NT2/D1 (cell line): ENCODE measurements around the gene ULBP1.
"Not testable (repeated sequence)": the region's sequence is repeated elsewhere in the genome, so short reads cannot be mapped to it uniquely, and the experiment has no call there.

ENCODE experiments used
- DNase-seq: peaks from one replicate; pipeline ENCODE4 v3.0.0-alpha.2; 2011; ENCODE audit warnings: low read depth, low spot score
- H3K27me3 ChIP-seq: 2 replicates; pipeline ENCODE4 v1.6.0; 2011; ENCODE audit warnings: mild to moderate bottlenecking; ENCODE audit not compliant: insufficient read length, insufficient read depth
- H3K36me3 ChIP-seq: 2 replicates; pipeline ENCODE4 v1.6.1; 2011; ENCODE audit warnings: mild to moderate bottlenecking, low read length, mixed read lengths; ENCODE audit not compliant: insufficient read depth, insufficient read length
- H3K4me1 ChIP-seq: 2 replicates; pipeline ENCODE4 v1.5.1; 2011; ENCODE audit not compliant: insufficient read depth, insufficient read length
- H3K4me3 ChIP-seq: 2 replicates; pipeline ENCODE4 v1.5.1; 2011; ENCODE audit warnings: low read depth; ENCODE audit not compliant: insufficient read length
- H3K9ac ChIP-seq: 2 replicates; pipeline ENCODE4 v1.6.0; 2011; ENCODE audit warnings: low read depth; ENCODE audit not compliant: insufficient read length
- H3K9me3 ChIP-seq: 2 replicates; pipeline ENCODE4 v1.5.1; 2011; ENCODE audit warnings: mild to moderate bottlenecking, low read length; ENCODE audit not compliant: insufficient read depth
- SUZ12 ChIP-seq: IDR thresholded peaks from 2 replicates; pipeline ENCODE4 v1.6.1; 2011; ENCODE audit not compliant: insufficient read length, insufficient read depth; ENCODE audit errors: extremely low read depth
- YY1 ChIP-seq: IDR thresholded peaks from 2 replicates; pipeline ENCODE4 v1.6.1; 2011; ENCODE audit not compliant: insufficient read length, insufficient read depth
- ZNF274 ChIP-seq: IDR thresholded peaks from 2 replicates; pipeline ENCODE4 v1.6.1; 2011; ENCODE audit warnings: mild to moderate bottlenecking, low read depth, low read length

ULBP1 gene

DNA sequence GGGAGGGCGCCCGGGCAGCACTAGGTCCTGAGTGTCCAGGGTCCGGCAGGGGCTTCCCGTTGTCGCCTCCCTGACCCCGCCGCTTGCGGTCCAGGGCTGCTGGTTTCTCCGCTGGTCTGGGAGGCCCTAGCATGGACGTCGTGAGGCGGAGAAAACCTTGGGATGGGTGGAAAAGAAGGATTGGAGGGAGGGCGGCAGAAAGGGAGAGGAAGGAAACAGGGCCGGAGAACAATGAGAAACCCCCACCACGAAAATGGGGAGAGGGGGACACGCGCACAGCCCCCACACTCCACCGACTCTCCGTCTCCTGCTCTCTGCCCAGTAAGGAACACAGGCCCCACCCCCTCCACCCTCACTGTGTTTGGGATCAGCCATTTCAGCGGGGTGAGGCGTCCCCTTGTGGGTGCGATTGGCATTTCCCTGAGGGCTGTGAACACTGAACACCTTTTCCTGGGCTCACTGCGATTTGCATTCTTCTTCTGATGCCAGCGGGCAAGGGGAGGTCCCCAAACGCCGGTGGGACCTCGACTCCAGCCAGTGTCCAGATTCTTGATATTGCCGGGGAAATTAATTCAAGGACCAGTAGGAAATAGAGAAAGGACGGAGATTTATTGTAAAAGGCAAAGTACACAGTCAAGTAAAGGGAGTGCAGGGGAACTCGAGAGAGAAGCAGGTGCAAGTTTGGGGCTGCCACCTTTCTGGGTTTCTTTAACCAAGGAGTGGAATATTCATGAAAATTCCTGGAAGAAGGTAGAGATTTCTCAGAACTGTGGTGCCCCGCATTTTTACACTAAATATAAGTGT is 37.6 kb upstream of the ULBP1 start:
- DNase-seq, result peak; percentile 48
- H3K9me3 ChIP-seq, result no peaks in the 10 kb centered on the region
- no peaks in the 10 kb centered on the region for H3K4me1 ChIP-seq
- H3K4me3 ChIP-seq, result peak overlapping the region; percentile 50
- H3K36me3 ChIP-seq, result no peaks in the 10 kb centered on the region
- TF ChIP-seq ZNF274, result no peak
- no peak for TF ChIP-seq SUZ12
- TF ChIP-seq YY1, result no peak
- H3K27me3 ChIP-seq, result peaks cover 59% of the 10 kb centered on the region
- peak overlapping the region; percentile 0 for H3K9ac ChIP-seq

DNA sequence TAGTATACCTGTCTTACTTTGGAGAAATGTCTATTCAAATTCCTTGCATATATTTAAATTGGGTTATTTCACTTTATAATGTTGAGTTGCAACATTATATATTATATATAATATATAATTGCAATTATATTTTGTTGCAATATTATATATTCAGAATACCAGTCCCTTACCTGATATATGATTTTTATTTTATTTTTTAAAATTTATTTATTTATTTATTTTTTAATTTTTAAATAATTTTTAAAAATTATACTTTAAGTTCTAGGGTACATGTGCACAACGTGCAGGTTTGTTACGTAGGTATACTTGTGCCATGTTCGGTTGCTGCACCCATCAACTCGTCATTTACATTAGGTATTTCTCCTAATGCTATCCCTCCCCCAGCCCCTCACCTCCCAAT is 36.7 kb upstream of the ULBP1 start:
- not testable (repeated sequence) for H3K4me3 ChIP-seq
- peaks cover 50% of the 10 kb centered on the region for H3K27me3 ChIP-seq

DNA sequence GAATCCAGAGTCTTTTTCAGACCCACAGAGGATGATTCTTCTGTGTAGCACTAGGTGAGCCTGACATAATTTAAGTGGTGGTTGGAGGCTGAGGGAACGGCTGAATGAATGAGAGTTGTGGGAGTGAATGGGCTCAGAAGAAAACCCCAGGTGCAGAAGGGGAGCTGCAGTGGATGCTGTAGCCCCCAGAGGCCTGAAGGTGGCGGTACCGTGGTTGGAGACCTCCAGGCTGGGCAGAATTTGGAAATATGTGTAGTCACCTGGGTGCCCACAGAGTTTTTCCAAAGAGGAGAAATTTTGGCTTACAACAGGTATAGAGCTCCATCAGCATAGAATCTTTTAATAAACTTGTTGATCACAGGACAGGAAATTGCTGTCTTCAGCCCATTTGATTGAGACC is 34.3 kb upstream of the ULBP1 start:
- H3K27me3 ChIP-seq, result peaks cover 38% of the 10 kb centered on the region
- no peak overlapping the region for H3K9ac ChIP-seq
- H3K36me3 ChIP-seq, result no peaks in the 10 kb centered on the region
- H3K4me1 ChIP-seq, result no peaks in the 10 kb centered on the region
- no peak overlapping the region for H3K4me3 ChIP-seq
- DNase-seq, result no peak
- TF ChIP-seq SUZ12 (no peak), ZNF274 (no peak), YY1 (no peak)
- no peaks in the 10 kb centered on the region for H3K9me3 ChIP-seq

More for the DNA sequence above, 36.7 kb upstream of the ULBP1 start:
- H3K9ac ChIP-seq, DNase-seq, H3K36me3 ChIP-seq, H3K9me3 ChIP-seq, H3K4me1 ChIP-seq: not testable (repeated sequence)

DNA sequence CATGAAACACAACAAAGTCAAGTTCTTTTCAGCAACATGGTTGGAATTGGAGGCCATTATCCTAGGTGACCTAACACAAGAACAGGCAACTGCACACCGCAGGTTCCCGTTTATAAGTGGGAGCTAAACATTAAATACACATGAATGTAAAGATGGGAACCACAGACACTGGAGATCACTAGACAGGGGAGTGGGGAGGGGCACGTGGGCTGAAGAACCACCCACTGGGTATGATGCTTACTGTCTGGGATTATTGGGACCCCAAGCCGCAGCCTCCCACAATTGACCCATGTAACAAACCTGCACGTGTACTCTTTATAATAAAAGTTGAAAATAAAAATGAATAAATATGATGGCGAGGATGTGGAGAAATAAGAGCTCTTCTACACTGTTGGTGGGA is 32.2 kb upstream of the ULBP1 start:
- H3K9ac ChIP-seq, result no peak overlapping the region
- no peaks in the 10 kb centered on the region for H3K9me3 ChIP-seq
- H3K4me1 ChIP-seq, result no peaks in the 10 kb centered on the region
- no peaks in the 10 kb centered on the region for H3K36me3 ChIP-seq
- peaks cover 40% of the 10 kb centered on the region for H3K27me3 ChIP-seq
- no peak overlapping the region for H3K4me3 ChIP-seq
- TF ChIP-seq SUZ12 (no peak), ZNF274 (no peak), YY1 (no peak)
- DNase-seq, result no peak

DNA sequence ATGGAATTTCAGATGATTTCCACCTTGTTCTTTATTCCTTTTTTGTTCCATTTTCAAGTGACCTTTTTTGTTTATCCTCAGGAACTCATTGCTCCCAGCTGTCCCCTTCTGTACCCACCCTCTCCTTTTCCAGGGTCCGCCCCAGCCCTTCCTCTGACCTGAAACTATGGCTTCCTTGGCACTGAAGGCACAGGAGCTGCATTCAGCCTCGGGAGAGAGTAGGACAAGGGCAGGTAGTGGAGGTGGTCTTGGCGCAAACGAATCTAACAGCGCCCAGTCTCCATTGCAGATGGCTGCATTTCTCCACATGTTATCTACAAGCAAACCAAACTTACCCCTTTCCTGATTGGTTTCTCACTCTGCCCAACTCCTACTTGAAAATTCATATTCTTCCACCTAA is 30.7 kb upstream of the ULBP1 start:
- Histone ChIP-seq H3K36me3 (no peaks in the 10 kb centered on the region), H3K9ac (no peak overlapping the region), H3K4me1 (no peaks in the 10 kb centered on the region), H3K4me3 (no peak overlapping the region), H3K9me3 (no peaks in the 10 kb centered on the region), H3K27me3 (peaks cover 51% of the 10 kb centered on the region)
- TF ChIP-seq SUZ12, result no peak
- no peak for TF ChIP-seq YY1
- TF ChIP-seq ZNF274, result no peak
- DNase-seq, result no peak

DNA sequence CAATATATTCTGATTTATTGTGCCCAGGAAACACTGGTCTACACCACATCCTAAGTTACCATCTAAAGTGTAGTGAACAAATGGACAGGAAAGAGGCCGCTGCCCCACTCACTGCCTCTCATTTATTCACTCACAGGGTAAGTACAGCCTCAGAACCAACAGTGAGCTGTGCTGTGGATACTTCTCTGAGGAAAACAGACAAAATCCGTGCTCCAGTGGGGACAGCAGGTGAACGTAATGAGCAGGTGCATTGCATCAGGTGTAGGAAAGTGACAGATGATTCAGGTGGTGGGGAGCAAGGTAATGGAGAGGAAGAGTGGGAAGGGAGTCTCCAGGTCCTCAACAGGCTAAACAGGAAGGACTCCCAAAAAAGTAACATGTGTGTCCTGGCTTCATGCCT is 30.3 kb upstream of the ULBP1 start:
- no peaks in the 10 kb centered on the region for H3K9me3 ChIP-seq
- no peak overlapping the region for H3K4me3 ChIP-seq
- DNase-seq, result no peak
- peaks cover 55% of the 10 kb centered on the region for H3K27me3 ChIP-seq
- TF ChIP-seq SUZ12 (no peak), YY1 (no peak), ZNF274 (no peak)
- H3K36me3 ChIP-seq, result no peaks in the 10 kb centered on the region
- no peaks in the 10 kb centered on the region for H3K4me1 ChIP-seq
- H3K9ac ChIP-seq, result no peak overlapping the region

GRCh38 chr6:149934249-149935156 is 29.2 kb upstream of the ULBP1 start:
- H3K9me3 ChIP-seq, result no peaks in the 10 kb centered on the region
- TF ChIP-seq ZNF274 (no peak), YY1 (no peak), SUZ12 (no peak)
- H3K4me3 ChIP-seq, result no peak overlapping the region
- H3K4me1 ChIP-seq, result no peaks in the 10 kb centered on the region
- no peak for DNase-seq
- peaks cover 61% of the 10 kb centered on the region for H3K27me3 ChIP-seq
- no peaks in the 10 kb centered on the region for H3K36me3 ChIP-seq
- no peak overlapping the region for H3K9ac ChIP-seq
